Calu3 (cell line): ENCODE results near the gene ZNF627. TPM values are rescaled to one million over a fixed set of nuclear protein-coding genes. Genes with fewer than 3 reads are reported as not detected.

ENCODE experiments used
- BruUV-seq: library from RNA; stranded (reverse); fragments of 400-500 nt; replicated peaks from 2 replicates; lab custom pipeline; 2021; lab: Mats Ljungman, UMichigan
- CTCF ChIA-PET: fragments of 300-600 bp; sonication (Branson Sonifier 250); formaldehyde crosslinking; loops from one replicate; lab custom pipeline; 2022; ENCODE audit warnings: antibody characterized with exemption; lab: Charles Lee
- DNase-seq: peaks from one replicate; pipeline ENCODE4 v3.0.0; 2022
- H3K27ac Mint-ChIP-seq: one replicate; pipeline ENCODE4 v1.8.0; 2022; ENCODE audit warnings: mixed read lengths; ENCODE audit not compliant: unreplicated experiment
- H3K27me3 Mint-ChIP-seq: one replicate; pipeline ENCODE4 v1.8.0; 2022; ENCODE audit warnings: mixed read lengths; ENCODE audit not compliant: unreplicated experiment
- H3K36me3 Mint-ChIP-seq: one replicate; pipeline ENCODE4 v1.8.0; 2022; ENCODE audit warnings: mild to moderate bottlenecking, moderate library complexity, mixed read lengths; ENCODE audit not compliant: insufficient read depth, unreplicated experiment
- H3K4me1 Mint-ChIP-seq: one replicate; pipeline ENCODE4 v1.8.0; 2022; ENCODE audit warnings: mild to moderate bottlenecking, low read depth, mixed read lengths; ENCODE audit not compliant: unreplicated experiment
- H3K4me3 Mint-ChIP-seq: one replicate; pipeline ENCODE4 v1.8.0; 2022; ENCODE audit warnings: mild to moderate bottlenecking, low read depth, moderate library complexity, mixed read lengths; ENCODE audit not compliant: unreplicated experiment
- H3K9me3 Mint-ChIP-seq: one replicate; pipeline ENCODE4 v1.8.0; 2022; ENCODE audit warnings: low read depth, mixed read lengths; ENCODE audit not compliant: unreplicated experiment
- CTCF ChIP-seq: fragments of 200-600 bp; IDR thresholded peaks from one replicate; pipeline ENCODE4 v1.8.0; 2022; ENCODE audit warnings: antibody characterized with exemption; ENCODE audit not compliant: unreplicated experiment
- intact Hi-C: fragments of 100-400 bp; cut with micrococcal nuclease; formaldehyde crosslinking; loops from one replicate; pipeline ENCODE4 v1.10.0; 2022; ENCODE audit not compliant: unreplicated experiment
- total RNA-seq: library from RNA; stranded (reverse); gene quantifications from 2 replicates; pipeline ENCODE4 v1.2.3, GENCODE V29; 2022

ZNF627 gene
- total RNA-seq, 1 experiment from 2014 or later, result 13.3 TPM

GRCh38 chr19:11581740-11582139 is 15.5 kb upstream of the ZNF627 start:
- DNase-seq, result no peak
- Mint-ChIP-seq H3K27me3 (no peaks in the 10 kb centered on the region), H3K4me1 (no peaks in the 10 kb centered on the region), H3K4me3 (no peak overlapping the region), H3K27ac (no peak overlapping the region), H3K9me3 (no peaks in the 10 kb centered on the region), H3K36me3 (no peaks in the 10 kb centered on the region)
- BruUV-seq, result no TSS peak
- intact Hi-C loops, result no loop called here
- CTCF ChIA-PET, result interaction anchor here (0.7 kb wide), 1 partner anchor 727 kb away, joined by 5 read pairs; no protein-coding TSS in a partner anchor
- TF ChIP-seq CTCF, result no peak

- DNase-seq, result no peak
- Mint-ChIP-seq H3K4me3 (no peak overlapping the region), H3K4me1 (peaks cover 11% of the 10 kb centered on the region), H3K36me3 (peaks cover 5% of the 10 kb centered on the region), H3K27me3 (no peaks in the 10 kb centered on the region), H3K27ac (no peak overlapping the region), H3K9me3 (no peaks in the 10 kb centered on the region)
- CTCF ChIA-PET, result no interaction called here
- no TSS peak for BruUV-seq
- TF ChIP-seq CTCF, result no peak
- intact Hi-C loops, result no loop called here
Observed at GRCh38 chr19:11586331-11586730, 11.0 kb upstream of the ZNF627 start.

GRCh38 chr19:11587302-11587974 is 9.8 kb upstream of the ZNF627 start:
- Mint-ChIP-seq H3K4me3 (no peak overlapping the region), H3K27ac (no peak overlapping the region), H3K27me3 (no peaks in the 10 kb centered on the region), H3K9me3 (no peaks in the 10 kb centered on the region), H3K4me1 (peaks cover 11% of the 10 kb centered on the region), H3K36me3 (peaks cover 5% of the 10 kb centered on the region)
- peak; percentile 71 for DNase-seq
- peak; percentile 72 for TF ChIP-seq CTCF
- intact Hi-C loops, result no loop called here
- no TSS peak for BruUV-seq
- CTCF ChIA-PET, result no interaction called here

GRCh38 chr19:11587975-11588631 is 9.2 kb upstream of the ZNF627 start:
- Mint-ChIP-seq H3K9me3 (no peaks in the 10 kb centered on the region), H3K4me3 (no peak overlapping the region), H3K4me1 (peaks cover 11% of the 10 kb centered on the region), H3K27me3 (no peaks in the 10 kb centered on the region), H3K36me3 (peaks cover 5% of the 10 kb centered on the region), H3K27ac (no peak overlapping the region)
- CTCF ChIA-PET, result no interaction called here
- no TSS peak for BruUV-seq
- peak; percentile 4 for DNase-seq
- TF ChIP-seq CTCF, result no peak
- intact Hi-C loops, result no loop called here
